ENCODE results near the gene TM9SF2.

The TM9SF2 gene

GRCh38 chr13:99501184-99501847 lies at the start of gene TM9SF2 (continued):
- TF ChIP-seq ZNF510 (tag by site-specific recombination; IDR thresholded peaks at IDR 0.05; ENCODE audit: insufficient replicate concordance) (no peak), GLIS1 (tag by site-specific recombination; IDR thresholded peaks at IDR 0.05) (peak; percentile 56), ZNF677 (tag by site-specific recombination; IDR thresholded peaks at IDR 0.05) (no peak), ZNF175 (tag by site-specific recombination; IDR thresholded peaks at IDR 0.05) (no peak), ZNF596 (tag by site-specific recombination; IDR thresholded peaks at IDR 0.05) (no peak), TCF7L2 (IDR thresholded peaks at IDR 0.05; ENCODE audit: borderline replicate concordance, low read depth, low read length) (no peak), ZNF280D (tag by site-specific recombination; IDR thresholded peaks at IDR 0.05) (no peak), ZNF488 (tag by site-specific recombination; IDR thresholded peaks at IDR 0.05) (no peak), PRDM2 (tag by site-specific recombination; IDR thresholded peaks at IDR 0.05; ENCODE audit: borderline replicate concordance) (no peak), ZNF335 (tag by site-specific recombination; conservative IDR thresholded peaks at IDR 0.05) (peak; percentile 72), ZFHX2 (tag by site-specific recombination; conservative IDR thresholded peaks at IDR 0.05) (peak; percentile 67), ZNF26 (tag by site-specific recombination; IDR thresholded peaks at IDR 0.05) (no peak), ZNF529 (tag by site-specific recombination; IDR thresholded peaks at IDR 0.05; ENCODE audit: insufficient replicate concordance) (no peak), ZSCAN4 (tag by site-specific recombination; IDR thresholded peaks at IDR 0.05) (no peak), ZNF398 (tag by site-specific recombination; IDR thresholded peaks at IDR 0.05) (no peak), BCL11B (tag by site-specific recombination; IDR thresholded peaks at IDR 0.05; ENCODE audit: low read depth) (no peak), ZNF311 (tag by site-specific recombination; IDR thresholded peaks at IDR 0.05; ENCODE audit: borderline replicate concordance) (no peak), ZNF521 (tag by site-specific recombination; IDR thresholded peaks at IDR 0.05) (no peak), KLF7 (tag by site-specific recombination; IDR thresholded peaks at IDR 0.05; ENCODE audit: borderline replicate concordance) (no peak), BCL6B (tag by site-specific recombination; IDR thresholded peaks at IDR 0.05) (no peak), ZNF211 (tag by site-specific recombination; IDR thresholded peaks at IDR 0.05; ENCODE audit: low read depth) (no peak), ZNF10 (tag by site-specific recombination; IDR thresholded peaks at IDR 0.05) (no peak)
